WERI-Rb-1 (cell line): ENCODE measurements around the gene SNX10.

Experiments used
- DNase-seq: peaks from one replicate; pipeline ENCODE4 v3.0.0-alpha.2; 2020
- H3K27ac ChIP-seq: fragments of 250-450 bp; sonication (Bioruptor Pico); 2 replicates; pipeline ENCODE4 v1.5.1; 2020; ENCODE audit warnings: mild to moderate bottlenecking, moderate library complexity
- H3K27me3 ChIP-seq: fragments of 250-450 bp; sonication (Bioruptor Pico); 2 replicates; pipeline ENCODE4 v1.5.1; 2021; ENCODE audit warnings: mild to moderate bottlenecking, low read depth, moderate library complexity; ENCODE audit not compliant: insufficient read depth, severe bottlenecking
- H3K36me3 ChIP-seq: fragments of 250-450 bp; sonication (Bioruptor Pico); 2 replicates; pipeline ENCODE4 v1.5.1; 2020; ENCODE audit warnings: mild to moderate bottlenecking, moderate library complexity
- H3K4me3 ChIP-seq: 2 replicates; pipeline ENCODE4 v1.5.1; 2011; ENCODE audit warnings: low read depth, mild to moderate bottlenecking, control low read depth, low read length
- H3K9me3 ChIP-seq: fragments of 250-450 bp; sonication (Bioruptor Pico); 2 replicates; pipeline ENCODE4 v1.5.1; 2021; ENCODE audit warnings: mild to moderate bottlenecking, moderate library complexity; ENCODE audit not compliant: severe bottlenecking
- CTCF ChIP-seq: IDR thresholded peaks from 2 replicates; pipeline ENCODE4 v1.5.1; 2011; ENCODE audit warnings: low read depth, mild to moderate bottlenecking, control low read depth, inconsistent platforms, low read length

Gene SNX10

GRCh38 chr7:26360650-26361049, 69.0 kb downstream of the SNX10 start:
- H3K27me3 ChIP-seq: no peaks in the 10 kb centered on the region
- no peak overlapping the region for H3K27ac ChIP-seq

GRCh38 chr7:26361637-26362036, 70.0 kb downstream of the SNX10 start:
- no peaks in the 10 kb centered on the region for H3K27me3 ChIP-seq
- no peak overlapping the region for H3K27ac ChIP-seq
- H3K9me3 ChIP-seq: no peaks in the 10 kb centered on the region
- no peaks in the 10 kb centered on the region for H3K36me3 ChIP-seq
- DNase-seq: no peak
- TF ChIP-seq CTCF: no peak
- H3K4me3 ChIP-seq: no peak overlapping the region

More at GRCh38 chr7:26360650-26361049, 69.0 kb downstream of the SNX10 start:
- TF ChIP-seq CTCF: no peak
- Histone ChIP-seq H3K9me3 (no peaks in the 10 kb centered on the region), H3K4me3 (no peak overlapping the region), H3K36me3 (no peaks in the 10 kb centered on the region)
- no peak for DNase-seq

GRCh38 chr7:26363465-26363864, 71.8 kb downstream of the SNX10 start:
- no peaks in the 10 kb centered on the region for H3K27me3 ChIP-seq
- H3K36me3 ChIP-seq: no peaks in the 10 kb centered on the region
- TF ChIP-seq CTCF: no peak
- H3K27ac ChIP-seq: no peak overlapping the region
- no peak overlapping the region for H3K4me3 ChIP-seq
- H3K9me3 ChIP-seq: no peaks in the 10 kb centered on the region
- DNase-seq: no peak

- Histone ChIP-seq H3K9me3 (no peaks in the 10 kb centered on the region), H3K36me3 (no peaks in the 10 kb centered on the region), H3K27me3 (no peaks in the 10 kb centered on the region), H3K4me3 (no peak overlapping the region), H3K27ac (no peak overlapping the region)
- peak; percentile 55 for DNase-seq
- peak; percentile 51 for TF ChIP-seq CTCF
These were observed 73.6 kb downstream of the SNX10 start for GRCh38 chr7:26365077-26365900.

- no peak for DNase-seq
- Histone ChIP-seq H3K4me3 (no peak overlapping the region), H3K36me3 (no peaks in the 10 kb centered on the region), H3K27me3 (no peaks in the 10 kb centered on the region), H3K9me3 (no peaks in the 10 kb centered on the region), H3K27ac (no peak overlapping the region)
- no peak for TF ChIP-seq CTCF
These were observed 74.2 kb downstream of the SNX10 start for GRCh38 chr7:26365901-26366275.

- Histone ChIP-seq H3K9me3 (no peaks in the 10 kb centered on the region), H3K4me3 (no peak overlapping the region), H3K27me3 (no peaks in the 10 kb centered on the region), H3K36me3 (no peaks in the 10 kb centered on the region), H3K27ac (no peak overlapping the region)
- no peak for DNase-seq
- TF ChIP-seq CTCF: no peak
These were observed 75.6 kb downstream of the SNX10 start for GRCh38 chr7:26367219-26367711.
